Lung (tissue), 12 donors: ENCODE measurements around the gene CSTF1. TPM values are rescaled to one million over a fixed set of nuclear protein-coding genes. Genes with fewer than 3 reads are reported as not detected.

Experiments used
- ATAC-seq: fragments of 200-7000 bp; cut with Tn5 transposase; one replicate; pipeline ENCODE4 v1.9.1; 2020; ENCODE audit warnings: moderate number of reproducible peaks; ENCODE audit not compliant: insufficient read depth, low FRiP score
- DNase-seq, 3 donors: peaks; one replicate each; pipeline ENCODE4 v3.0.0-alpha.2; 2013 to 2017
- H3K27ac ChIP-seq, 2 donors: one replicate each; pipeline ENCODE4 v1.5.1; 2013; ENCODE audit warnings: mild to moderate bottlenecking in 2 of 2, moderate library complexity in 2 of 2, control low read depth in 1 of 2, inconsistent platforms in 1 of 2, low read depth in 1 of 2, low read length in 1 of 2
- H3K27me3 ChIP-seq, 3 donors: one replicate each; pipeline ENCODE4 v1.5.1; 2013; ENCODE audit warnings: low read length in 2 of 3; ENCODE audit not compliant: control insufficient read depth in 3 of 3, insufficient read depth in 3 of 3
- H3K36me3 ChIP-seq, 4 donors: one replicate each; pipeline ENCODE4 v1.5.1; 2013; ENCODE audit warnings: low read length in 4 of 4, mild to moderate bottlenecking in 1 of 4, moderate library complexity in 1 of 4; ENCODE audit not compliant: control insufficient read depth in 4 of 4, insufficient read depth in 4 of 4
- H3K4me1 ChIP-seq, 5 donors: one replicate each; pipeline ENCODE4 v1.5.1; 2013; ENCODE audit warnings: low read length in 5 of 5, mild to moderate bottlenecking in 2 of 5, moderate library complexity in 1 of 5; ENCODE audit not compliant: control insufficient read depth in 5 of 5, insufficient read depth in 5 of 5
- H3K4me3 ChIP-seq: one replicate; pipeline ENCODE4 v1.5.1; 2013; ENCODE audit warnings: mild to moderate bottlenecking, control low read depth, moderate library complexity
- H3K9ac ChIP-seq, 2 donors: one replicate each; pipeline ENCODE4 v1.5.1; 2013; ENCODE audit warnings: low read length in 2 of 2, control low read depth in 1 of 2; ENCODE audit not compliant: insufficient read depth in 1 of 2
- H3K9me3 ChIP-seq, 4 donors: one replicate each; pipeline ENCODE4 v1.5.1; 2013; ENCODE audit warnings: low read length in 3 of 4, mild to moderate bottlenecking in 1 of 4, moderate library complexity in 1 of 4; ENCODE audit not compliant: control insufficient read depth in 4 of 4, insufficient read depth in 3 of 4
- CTCF ChIP-seq: IDR thresholded peaks from 2 replicates; pipeline ENCODE4 v1.5.1; 2012; ENCODE audit warnings: mild to moderate bottlenecking; ENCODE audit errors: control extremely low read depth, extremely low read depth
- WGBS, 2 donors: extraction: QIAGEN DNeasy Blood & Tissue Kit; methylation state at CpG; one replicate each; pipeline ENCODE4 v1.1.7; 2013; 5-methylcytosine and 5-hydroxymethylcytosine counted together
- polyA plus RNA-seq, 2 donors: library from polyadenylated mRNA; stranded (reverse); fragments of 200-250 nt; gene quantifications; one replicate each; pipeline ENCODE4 v1.2.1, GENCODE V29; 2013
- total RNA-seq, 2 donors: library from RNA; depleted of rRNA in 1 of 2; stranded (reverse); fragments of >200 nt in 1 of 2; gene quantifications; one replicate each; pipeline ENCODE4 v1.2.1, GENCODE V29; 2014 to 2021
- donor health status: control.
- donor health status: control.
- donor health status: Bipolar disorder and iron deficiency.
- donor health status: healthy.
- donor health status: DM: yes; HTN: yes; CAD: no.

The CSTF1 gene
- total and polyA plus RNA-seq, 4 donors, result 6.4 to 36.1 (median 19.1) TPM

DNA sequence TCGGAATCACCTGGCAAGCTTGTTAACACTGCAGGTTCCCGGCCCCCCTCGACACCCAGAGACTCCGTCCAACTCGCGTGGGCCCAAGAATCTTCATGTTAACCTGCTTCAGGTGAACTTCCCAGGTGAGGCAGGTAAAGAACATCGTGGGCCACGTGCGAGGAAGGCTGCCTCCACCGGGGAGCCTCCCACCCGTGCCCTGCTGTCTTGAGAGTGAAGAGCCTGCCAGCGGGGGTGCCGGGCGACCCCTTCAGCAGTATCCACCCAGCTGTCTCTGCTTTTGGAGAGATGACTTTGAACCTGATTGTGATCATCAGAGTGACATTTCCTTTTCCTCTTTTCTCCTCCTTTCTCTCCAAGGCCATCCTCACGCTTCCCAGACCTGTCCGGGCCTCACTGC lies 53.1 kb downstream of the CSTF1 start:
- no peaks in the 10 kb centered on the region for H3K9me3 ChIP-seq
- H3K36me3 ChIP-seq, result peaks cover 0 to 26% (median 6%) of the 10 kb centered on the region in 4 donors
- H3K4me3 ChIP-seq, result no peak overlapping the region
- H3K9ac ChIP-seq, result no peak overlapping the region
- DNase-seq, result no peak
- H3K27ac ChIP-seq, result no peak overlapping the region
- no peak for ATAC-seq
- H3K27me3 ChIP-seq, result peaks cover 0 to 7% (median 0%) of the 10 kb centered on the region in 3 donors
- no peak for TF ChIP-seq CTCF
- peaks cover 0 to 35% (median 22%) of the 10 kb centered on the region in 5 donors for H3K4me1 ChIP-seq
- 87 to 94% methylated on average over 16 of the region's 16 CpGs for WGBS, 2 donors

DNA sequence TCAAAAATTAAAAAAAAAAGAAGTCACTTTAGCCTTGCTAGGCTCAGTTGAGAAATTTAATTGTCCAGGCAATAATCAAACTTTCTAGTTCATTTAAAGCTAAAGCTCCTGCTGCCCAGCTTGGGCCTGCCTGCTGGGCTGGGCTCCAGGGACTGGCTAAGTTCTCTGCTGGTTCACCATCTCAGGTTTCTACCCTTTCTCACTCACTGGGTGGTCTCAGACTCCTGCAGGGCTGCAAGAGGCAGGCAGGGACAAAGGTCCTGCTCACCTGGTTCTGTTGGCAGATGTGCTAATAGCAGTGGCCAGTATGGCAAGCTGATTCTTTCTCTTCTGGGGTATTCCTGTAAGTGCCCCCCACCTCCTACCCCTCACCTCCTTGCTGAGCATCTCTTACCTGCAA lies 54.8 kb downstream of the CSTF1 start:
- Histone ChIP-seq H3K4me3 (no peak overlapping the region), H3K4me1 (peaks cover 0 to 23% (median 13%) of the 10 kb centered on the region in 5 donors), H3K9me3 (no peaks in the 10 kb centered on the region), H3K9ac (no peak overlapping the region), H3K27me3 (peaks cover 0 to 7% (median 0%) of the 10 kb centered on the region in 3 donors), H3K27ac (no peak overlapping the region), H3K36me3 (peaks cover 0 to 34% (median 9%) of the 10 kb centered on the region in 4 donors)
- DNase-seq, result no peak
- ATAC-seq, result no peak
- no peak for TF ChIP-seq CTCF

- TF ChIP-seq CTCF, result no peak
- H3K27me3 ChIP-seq, result no peaks in the 10 kb centered on the region
- no peaks in the 10 kb centered on the region for H3K9me3 ChIP-seq
- no peak overlapping the region for H3K27ac ChIP-seq
- peaks cover 0 to 47% (median 10%) of the 10 kb centered on the region in 4 donors for H3K36me3 ChIP-seq
- ATAC-seq (no peak), DNase-seq (no peak)
- peaks cover 0 to 3% (median 0%) of the 10 kb centered on the region in 5 donors for H3K4me1 ChIP-seq
- H3K4me3 ChIP-seq, result no peak overlapping the region
- H3K9ac ChIP-seq, result no peak overlapping the region
- WGBS, 2 donors, result 90 to 95% methylated on average over 5 of the region's 5 CpGs
These were observed 57.0 kb downstream of the CSTF1 start for GRCh38 chr20:56449459-56449858.
